A673 (cell line): Measurements from ENCODE around the gene EYS.
"Not testable (repeated sequence)": the region's sequence is repeated elsewhere in the genome, so short reads cannot be mapped to it uniquely, and the experiment has no call there.

ENCODE experiments used
- CTCF ChIP-seq: fragments of 300-800, 200-600 bp; sonication (generic); conservative IDR thresholded peaks from 2 replicates; pipeline ENCODE4 v1.5.1; 2017; ENCODE audit warnings: low read depth, mild to moderate bottlenecking, antibody characterized with exemption, low read length, moderate library complexity, mixed read lengths
- EZH2 ChIP-seq: fragments of 200-600 bp; sonication (generic); IDR thresholded peaks from 2 replicates; pipeline ENCODE4 v1.6.1; 2017; ENCODE audit warnings: borderline replicate concordance, low read depth, mild to moderate bottlenecking, mixed read lengths, antibody characterized with exemption, low read length; ENCODE audit not compliant: poor library complexity, severe bottlenecking

GRCh38 chr6:63757275-63757674 lies 1949.8 kb downstream of the EYS start:
- TF ChIP-seq CTCF, EZH2: not testable (repeated sequence)
